Heart left ventricle (tissue), 13 donors: ENCODE measurements around the gene NUMB.

Experiments used
- CTCF ChIP-seq, 12 donors: fragments of 200-600 bp; sonication (generic) in 4 of 12; IDR thresholded peaks; one replicate each; pipeline versions ENCODE4 v1.5.0 to v1.8.0; 2018 to 2022; ENCODE audit warnings: antibody characterized with exemption in 12 of 12, mild to moderate bottlenecking in 5 of 12
- POLR2A ChIP-seq, 2 donors: fragments of 450-650 bp; IDR thresholded peaks; one replicate each; pipeline ENCODE4 v1.6.1; 2017; ENCODE audit warnings: antibody characterized with exemption in 2 of 2, mild to moderate bottlenecking in 2 of 2, moderate library complexity in 2 of 2
- donor health status: ischemic (EF 13 %, LVEDD 7.1; RV severe dilation, severe dysfunction).
- donor health status: DM: no; HTN: yes; CAD: no.
- donor health status: DM: no; HTN: no; CAD: no.
- donor health status: ischemic (EF 25% LVEDD 6.9; RV normal size, moderate dysfunction).
- donor health status: ischemic (EF 25% LVEDD 5.7; RV mildly dilated, moderate dysfunction).
- donor health status: ischemic (EF 35%, LVEDD 5.7; RV mildly dilated, moderate dysfunction).
- donor health status: nonischemic (EF 11% LVEDD 7.7; RV severe dilation, severe dysfunction).
- donor health status: DM: yes; HTN: yes; CAD: no.
- donor health status: PGD.
- donor health status: ischemic (EF 29% LVEDD 5.4; RV normal size, mild dysfunction).
- donor health status: nonischemic (EF 23%, LVEDD 6.1; RV moderate dilation, normal function).

DNA sequence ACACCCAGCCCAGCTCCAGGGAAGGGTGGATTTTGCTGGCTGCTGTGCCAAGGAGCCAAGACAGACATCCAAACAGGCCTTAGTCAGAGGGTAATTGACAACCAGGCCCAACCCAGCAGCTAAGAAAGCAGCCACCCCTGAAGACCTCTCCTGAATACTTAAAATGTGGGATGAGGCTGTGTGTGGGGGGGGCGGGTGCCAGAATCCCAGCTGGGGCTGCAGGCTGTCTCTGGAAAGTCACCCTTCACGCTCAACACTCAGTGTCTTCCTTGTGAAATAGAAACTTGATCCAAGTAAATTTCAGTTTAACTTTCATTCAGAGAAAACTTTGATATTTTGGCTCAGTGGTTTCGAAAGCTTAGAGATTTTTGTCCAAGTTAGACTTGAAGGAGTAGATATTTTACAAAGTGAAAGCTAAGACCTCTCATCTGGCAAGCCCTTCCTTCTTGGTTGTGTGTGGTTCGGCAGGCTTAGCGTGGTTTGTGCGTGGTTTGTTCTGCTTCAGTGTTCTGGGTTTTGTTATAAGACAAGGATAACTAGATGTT, 215.9 kb downstream of the NUMB start:
- TF ChIP-seq CTCF (IDR thresholded peaks at IDR 0.05) = no peak
- TF ChIP-seq POLR2A (IDR thresholded peaks at IDR 0.05) = no peak
